GM18519 (cell line): Measurements from ENCODE around the gene ANKFN1.

ENCODE experiments used
- ATAC-seq: cut with Tn5 transposase; IDR thresholded peaks from one replicate; pipeline ENCODE4 v1.9.1; 2021; ENCODE audit warnings: mild to moderate bottlenecking, moderate library complexity; ENCODE audit not compliant: unreplicated experiment, low FRiP score

Gene ANKFN1

DNA sequence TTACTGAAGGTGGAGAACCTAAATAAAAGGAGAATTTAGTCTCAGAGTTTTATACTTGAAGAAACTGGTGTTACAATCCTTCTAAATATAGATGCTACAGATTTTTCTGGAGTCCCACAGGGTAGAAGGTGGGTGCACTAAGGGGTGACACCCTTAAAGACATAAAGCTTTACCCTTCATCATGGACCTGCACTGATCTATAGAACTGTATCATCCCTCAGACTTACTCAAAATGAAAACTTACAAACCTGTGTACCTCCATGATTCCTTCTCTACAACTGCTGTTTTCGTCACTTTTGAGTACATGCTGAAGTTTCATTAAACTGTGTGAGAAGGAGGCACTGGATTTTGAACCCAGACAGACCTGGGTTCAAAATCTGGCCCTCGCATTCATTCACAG, 270.7 kb downstream of the ANKFN1 start:
- no peak for ATAC-seq

DNA sequence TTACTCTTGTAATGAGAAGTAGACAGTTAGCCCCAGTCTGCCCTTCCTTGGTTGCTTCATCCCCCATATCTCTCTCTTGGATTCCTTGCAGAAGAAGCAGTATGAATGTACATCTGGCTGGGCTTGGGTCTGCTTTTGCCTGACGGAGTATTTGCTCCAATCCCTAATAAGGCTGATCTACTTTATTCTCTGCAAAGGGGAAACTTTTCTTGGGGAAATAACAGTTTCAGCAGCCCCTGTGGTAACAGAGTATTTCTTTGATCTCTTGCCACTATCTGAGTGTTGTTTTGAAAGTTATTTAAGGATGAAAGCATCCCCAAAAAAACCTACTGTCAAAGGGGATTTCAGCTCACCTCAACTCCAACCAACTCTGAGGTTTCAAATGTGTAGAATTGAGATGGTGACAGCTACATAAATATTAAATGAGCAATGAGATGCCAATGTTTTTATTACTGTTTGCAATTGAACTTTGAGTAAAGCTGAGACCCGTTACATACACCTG, 271.3 kb downstream of the ANKFN1 start:
- no peak for ATAC-seq

DNA sequence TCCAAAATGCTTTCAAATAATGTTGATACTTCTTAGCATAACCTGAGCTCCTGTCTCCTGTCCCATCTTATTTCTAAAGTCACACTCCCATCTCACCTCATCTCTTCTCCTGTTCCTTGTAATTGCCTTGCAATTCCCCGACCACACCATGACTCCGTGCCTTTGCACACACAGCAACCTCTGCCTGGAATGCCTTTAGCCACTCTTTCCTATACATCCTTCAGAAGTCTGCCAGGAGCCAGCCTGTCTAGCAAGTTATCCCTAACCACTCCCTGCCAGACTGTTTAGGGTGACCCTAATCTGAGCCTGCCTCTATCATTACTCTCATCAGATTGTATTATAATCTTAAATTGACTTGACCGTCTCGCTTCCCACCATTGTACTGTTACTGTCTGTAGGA, 272.2 kb downstream of the ANKFN1 start:
- ATAC-seq: no peak

DNA sequence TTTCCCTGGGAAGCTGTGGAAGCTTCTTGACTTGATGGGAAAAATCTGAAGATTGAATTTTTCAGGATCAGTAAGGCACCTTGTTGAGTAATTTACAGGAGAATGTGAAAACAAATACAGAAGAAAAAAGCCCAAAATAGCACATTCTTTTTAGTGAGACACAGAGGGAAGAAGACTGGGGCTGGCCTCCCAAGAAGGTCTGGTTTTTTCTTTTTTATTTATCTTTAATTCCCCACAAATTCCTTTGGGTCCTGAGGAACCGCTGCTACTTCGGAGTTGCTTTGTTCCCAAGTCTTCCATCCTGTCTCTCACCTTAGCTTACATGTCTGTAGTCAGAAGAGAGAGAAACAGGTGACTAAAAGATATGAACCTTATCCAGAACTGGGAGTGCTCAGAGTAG, 273.6 kb downstream of the ANKFN1 start:
- ATAC-seq: no peak

DNA sequence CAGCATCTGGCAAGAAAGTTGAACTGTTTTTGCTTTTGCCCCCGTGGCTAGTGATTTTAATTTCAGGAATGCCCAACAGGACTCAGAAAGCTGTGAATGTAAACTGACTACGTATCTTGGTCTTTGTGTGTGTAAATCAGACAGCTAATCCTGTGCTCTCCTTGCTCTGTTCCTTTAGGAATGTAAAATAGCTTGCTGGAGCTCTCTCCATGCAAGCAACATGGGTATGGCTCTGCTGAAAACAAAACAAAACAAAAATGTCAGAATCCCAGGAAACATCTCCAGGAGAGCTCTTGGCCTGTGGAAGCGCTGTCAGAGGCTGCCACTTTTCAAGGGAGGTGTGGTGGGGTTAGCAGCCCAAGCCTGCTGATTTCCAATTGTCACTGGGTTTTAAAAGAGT, 278.5 kb downstream of the ANKFN1 start:
- ATAC-seq: no peak

DNA sequence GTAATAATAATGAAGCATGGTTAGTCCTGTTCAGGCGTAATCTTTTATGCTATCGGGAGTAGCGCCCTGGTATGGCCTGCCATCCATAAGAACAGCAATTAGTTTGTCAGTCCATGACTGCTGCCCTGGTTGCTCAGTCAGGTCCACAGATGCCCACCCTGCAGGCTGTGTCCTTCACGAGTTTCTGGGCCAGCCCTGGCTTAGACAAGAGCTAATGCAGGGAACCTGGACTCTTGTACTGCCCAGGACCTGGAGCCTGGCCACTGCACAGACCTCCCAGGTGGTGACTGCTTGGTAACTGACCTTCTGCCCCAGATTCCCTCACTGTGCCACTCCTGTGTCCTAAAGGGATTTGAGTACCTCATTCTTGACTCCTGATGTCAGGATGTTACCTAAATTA, 279.2 kb downstream of the ANKFN1 start:
- no peak for ATAC-seq

DNA sequence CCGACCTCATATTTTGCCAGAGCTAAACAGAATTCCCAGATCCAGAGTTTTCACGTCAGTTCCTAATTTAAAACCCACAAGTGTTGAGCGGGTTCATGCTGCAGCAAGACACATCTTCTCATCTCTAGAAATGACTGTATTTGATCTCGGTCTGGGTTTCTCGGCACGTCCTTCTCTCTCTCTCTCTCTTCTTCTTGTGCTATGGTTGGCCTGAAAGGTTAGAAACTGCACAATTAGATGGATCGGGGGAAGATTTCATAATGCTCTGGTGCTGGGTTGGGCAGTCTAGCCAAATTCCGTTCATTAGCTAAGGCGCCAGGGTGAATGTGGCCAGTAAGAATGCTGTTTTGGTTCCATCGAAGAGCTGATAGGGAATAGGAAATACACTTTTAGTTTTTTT, 281.3 kb downstream of the ANKFN1 start:
- ATAC-seq: no peak

DNA sequence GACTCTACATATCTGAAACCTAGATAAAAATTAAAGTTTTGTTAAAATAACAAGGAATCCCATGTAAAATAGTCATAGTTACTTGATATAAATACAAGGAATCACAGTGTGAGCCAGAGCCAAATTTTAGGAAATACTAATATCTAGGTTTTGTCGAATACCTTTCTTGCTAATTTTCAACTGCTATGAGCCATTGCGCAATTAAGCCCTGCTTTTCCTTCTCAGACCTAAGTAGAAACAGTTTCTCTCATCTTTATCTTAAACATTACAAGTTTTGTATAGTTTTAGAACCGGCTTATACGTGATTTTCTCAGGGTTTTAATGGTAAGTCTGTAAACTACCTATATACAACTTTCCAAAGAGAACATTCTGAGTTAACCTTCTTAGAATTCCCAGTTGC, 282.9 kb downstream of the ANKFN1 start:
- no peak for ATAC-seq

DNA sequence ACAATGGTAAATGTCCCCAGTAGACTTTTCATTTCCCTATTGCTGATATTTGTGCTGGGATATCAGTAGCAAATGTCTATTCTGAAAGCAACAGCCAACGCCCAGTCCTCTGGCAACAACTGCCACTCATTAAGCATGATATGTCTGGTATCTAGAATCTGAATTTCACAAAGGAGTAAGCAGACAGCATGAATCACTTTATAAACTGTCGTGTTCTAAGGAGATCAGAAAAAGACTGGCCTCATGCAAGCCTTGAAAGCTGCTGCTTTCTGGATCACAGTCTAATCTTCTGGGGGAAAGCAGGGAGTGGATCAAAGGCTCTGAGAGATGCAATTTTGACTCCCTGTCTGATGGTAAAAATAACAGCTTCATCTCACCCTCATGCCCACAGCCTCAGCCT, 287.1 kb downstream of the ANKFN1 start:
- ATAC-seq: no peak

DNA sequence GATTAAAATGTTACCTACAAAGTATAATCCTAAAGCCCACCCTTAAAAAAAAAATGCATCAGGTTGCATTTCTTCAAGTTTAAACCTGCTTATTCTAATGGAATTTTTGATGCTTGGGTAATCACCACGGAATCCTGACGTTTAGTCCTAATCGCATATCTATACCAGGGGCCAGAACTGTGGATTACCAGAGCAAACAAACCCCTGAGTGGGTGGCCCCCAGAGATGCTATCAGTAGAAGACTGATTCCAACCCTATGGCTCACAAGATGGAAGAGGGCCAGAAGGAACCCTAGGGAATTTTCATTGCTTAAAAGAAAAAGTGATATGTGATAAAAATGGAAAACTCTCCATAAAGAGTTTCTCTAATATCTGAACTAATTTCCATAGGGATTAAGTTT, 288.0 kb downstream of the ANKFN1 start:
- no peak for ATAC-seq

DNA sequence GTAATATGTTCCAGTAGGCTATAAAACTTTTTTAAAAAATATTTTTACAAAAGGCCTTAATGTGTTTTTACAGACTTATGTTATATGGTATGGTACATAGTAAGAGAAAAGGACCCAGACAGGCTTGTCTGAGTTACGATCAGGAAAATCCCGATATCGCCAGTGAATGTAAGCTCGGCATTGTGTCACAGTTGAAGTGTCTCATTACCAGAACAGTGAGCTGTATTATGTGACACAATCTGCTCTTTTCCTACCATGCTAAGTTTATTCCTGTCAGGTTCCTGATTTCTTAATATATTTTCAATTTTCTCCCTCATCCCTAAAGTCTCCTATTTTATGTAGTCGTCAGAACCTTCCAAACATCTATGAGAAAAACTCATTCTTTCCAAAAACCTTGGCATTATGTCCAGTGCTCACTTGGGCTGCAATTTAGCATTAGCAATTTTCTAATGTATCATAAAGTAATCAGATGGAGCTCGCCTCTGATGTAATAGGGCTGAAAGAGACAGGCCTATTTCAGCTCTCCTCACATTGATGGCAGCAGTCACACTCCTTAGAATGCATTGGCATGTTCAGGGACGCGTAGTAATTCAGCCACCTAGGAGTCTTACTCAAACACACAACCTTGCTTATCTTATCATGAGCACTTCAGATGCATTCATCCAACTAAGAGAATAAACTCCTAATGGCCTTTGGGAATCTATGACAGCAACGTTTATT, 292.6 kb downstream of the ANKFN1 start:
- ATAC-seq: no peak

DNA sequence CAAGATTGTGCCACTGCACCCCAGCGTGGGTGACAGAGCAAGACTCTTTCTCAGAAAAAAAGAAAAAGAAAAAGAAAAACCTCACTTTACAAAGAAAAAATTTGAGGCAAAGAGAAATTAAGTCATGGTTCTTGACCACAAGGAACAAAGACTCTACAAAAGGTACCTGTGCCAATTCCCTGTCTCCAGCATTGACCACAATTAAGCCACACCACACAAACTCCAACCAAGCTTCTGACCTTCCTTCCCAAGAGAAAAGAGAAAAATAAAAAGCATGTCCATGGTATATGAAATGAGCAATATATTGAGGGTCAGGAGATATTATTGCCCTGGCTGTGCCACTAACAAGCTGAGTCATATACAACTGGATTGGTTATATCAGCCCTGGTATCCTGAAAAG, 293.9 kb downstream of the ANKFN1 start:
- no peak for ATAC-seq

DNA sequence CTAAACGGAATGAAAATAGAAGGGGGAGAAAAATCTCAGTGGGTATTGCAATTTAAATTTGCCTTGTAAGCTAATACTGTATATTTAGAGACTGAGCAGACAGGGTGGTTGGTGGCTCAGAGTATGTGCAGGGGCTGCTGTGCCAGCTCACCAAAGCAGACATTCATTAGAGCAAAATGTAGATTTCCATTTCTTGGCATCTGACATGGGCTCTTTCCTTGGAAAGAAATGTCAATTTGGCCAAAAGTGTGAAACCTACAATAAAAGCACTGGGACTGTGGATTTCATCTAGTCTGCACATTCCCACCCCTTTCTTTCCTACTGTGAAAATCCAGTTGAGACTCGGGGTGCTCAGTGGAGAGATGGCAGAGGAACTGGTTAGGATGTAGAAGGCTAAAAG, 295.1 kb downstream of the ANKFN1 start:
- ATAC-seq: no peak

DNA sequence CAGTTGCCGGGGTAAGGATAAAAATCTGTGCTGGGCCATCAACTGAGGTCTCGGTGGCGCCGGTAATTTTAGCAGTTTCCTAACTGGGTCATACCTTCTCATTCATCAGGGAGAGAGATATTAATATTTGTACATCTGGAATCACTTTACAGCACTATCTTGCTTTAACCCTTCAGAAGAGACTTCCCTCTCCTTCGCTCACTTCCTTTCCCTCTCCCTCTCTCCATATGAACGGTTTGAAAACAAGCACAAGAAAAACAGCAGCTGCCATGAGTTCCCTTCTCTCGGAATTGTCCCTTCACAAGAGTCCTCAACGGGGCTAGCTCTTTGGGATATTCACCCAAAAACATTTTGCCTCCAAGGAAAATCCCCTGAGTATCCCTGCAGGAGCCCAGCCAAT, 295.9 kb downstream of the ANKFN1 start:
- ATAC-seq: no peak

DNA sequence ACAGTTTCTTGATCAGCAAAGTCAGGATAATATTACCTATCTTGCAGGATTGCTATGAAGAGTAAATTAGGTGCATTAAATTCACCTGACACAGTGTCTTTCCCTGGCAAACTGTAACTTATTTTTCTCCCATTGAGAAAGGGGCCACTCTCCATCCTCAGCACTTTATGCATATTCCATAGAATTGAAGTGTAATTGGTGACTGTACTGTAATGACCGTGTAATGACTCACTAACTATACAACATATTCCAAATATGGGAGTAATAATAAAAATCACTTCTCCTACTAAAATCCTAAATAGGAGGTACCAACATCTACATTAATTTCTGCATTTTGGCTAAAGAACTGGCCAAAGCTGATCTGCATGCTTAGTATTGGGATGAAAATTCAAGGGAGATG, 298.4 kb downstream of the ANKFN1 start:
- no peak for ATAC-seq

DNA sequence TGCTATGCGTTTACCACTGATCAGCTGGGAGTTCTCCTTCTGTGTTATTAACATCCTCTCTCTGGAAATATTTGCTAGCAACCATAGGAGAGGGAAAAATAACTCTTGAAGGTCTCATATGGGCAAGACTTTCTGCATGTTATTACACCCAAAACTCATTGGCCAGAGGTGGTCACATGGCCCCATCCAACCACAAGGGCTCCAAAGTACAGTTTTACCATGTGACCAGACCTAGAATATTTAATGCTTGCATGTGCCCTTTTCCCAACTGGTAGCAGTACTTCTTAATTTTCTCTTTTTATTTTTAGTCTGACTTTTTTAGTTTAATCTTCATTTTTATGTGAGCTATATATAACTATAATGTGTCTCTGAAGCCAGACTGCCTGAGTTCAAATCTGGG, 299.2 kb downstream of the ANKFN1 start:
- ATAC-seq: no peak

DNA sequence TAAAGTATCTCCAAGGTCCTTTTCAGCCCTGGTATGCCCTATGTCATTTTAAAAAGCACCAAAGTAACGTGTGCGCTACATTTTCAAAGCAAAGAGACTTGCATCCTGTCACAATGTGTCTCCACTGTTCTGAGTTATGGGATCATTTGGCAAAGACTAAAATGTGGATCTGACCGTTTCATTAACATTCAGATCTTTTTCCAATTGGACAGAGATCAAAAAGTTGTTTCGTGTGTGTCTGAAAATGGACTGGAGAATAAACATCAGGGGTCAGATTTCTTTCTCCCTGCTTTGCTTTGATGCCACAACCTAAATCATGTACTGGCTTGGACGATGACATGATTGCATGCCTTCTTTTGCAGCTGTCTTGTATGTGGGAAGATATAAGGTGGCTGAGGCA, 304.2 kb downstream of the ANKFN1 start:
- no peak for ATAC-seq

DNA sequence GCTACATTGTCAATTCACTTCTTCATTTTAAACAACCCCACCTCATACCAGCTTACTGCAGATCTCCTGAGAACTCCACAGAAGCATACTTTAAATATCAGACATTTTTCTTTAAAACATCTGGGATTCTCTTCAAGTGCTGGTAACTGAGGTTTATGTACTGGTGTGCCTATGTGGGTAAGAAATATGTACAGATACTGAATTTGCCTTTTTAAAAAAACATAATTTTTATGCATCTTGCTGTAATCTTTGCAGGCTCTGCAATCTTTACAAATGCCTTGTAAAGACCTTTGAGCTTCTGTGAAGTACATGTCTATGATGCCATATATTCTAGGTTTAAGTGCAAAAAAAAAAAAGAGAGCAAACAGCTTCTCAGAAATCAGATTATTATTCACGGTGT, 312.6 kb downstream of the ANKFN1 start:
- no peak for ATAC-seq

DNA sequence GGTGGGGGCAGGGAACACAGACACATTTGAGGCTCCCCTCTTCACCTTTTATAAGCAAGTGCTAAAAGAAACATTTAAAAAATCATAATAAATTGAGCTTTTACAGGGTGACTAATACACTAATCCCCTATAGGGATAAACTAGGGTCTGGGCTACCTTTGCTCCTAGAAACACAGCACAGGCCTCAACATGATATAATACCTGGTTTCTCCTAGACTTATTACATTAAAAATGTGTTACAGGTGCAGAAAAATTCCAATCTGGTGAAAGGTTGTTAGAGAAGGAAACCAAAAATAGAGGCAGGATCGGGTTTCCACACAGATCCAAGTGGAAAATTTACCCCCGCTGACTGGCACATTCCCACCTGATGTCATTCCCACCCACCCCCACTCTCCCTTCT, 315.6 kb downstream of the ANKFN1 start:
- no peak for ATAC-seq

DNA sequence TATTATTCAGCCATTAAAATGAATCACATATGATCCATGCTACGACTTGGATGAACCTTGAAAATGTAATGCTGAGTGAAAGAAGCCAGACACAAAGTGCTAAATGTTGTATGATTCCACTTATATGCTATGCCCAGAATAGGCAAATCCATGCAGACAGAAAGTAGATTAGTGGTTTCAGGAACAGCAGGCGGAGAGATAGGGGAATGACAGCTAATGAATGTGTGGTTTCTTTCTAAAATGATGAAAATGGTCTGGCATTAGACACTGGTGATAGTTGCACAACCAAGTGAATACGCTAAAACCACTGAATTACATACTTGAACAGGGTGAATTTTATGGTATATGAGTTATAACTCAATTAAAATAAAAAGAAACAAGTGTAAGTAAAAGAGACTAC, 318.4 kb downstream of the ANKFN1 start:
- ATAC-seq: no peak

DNA sequence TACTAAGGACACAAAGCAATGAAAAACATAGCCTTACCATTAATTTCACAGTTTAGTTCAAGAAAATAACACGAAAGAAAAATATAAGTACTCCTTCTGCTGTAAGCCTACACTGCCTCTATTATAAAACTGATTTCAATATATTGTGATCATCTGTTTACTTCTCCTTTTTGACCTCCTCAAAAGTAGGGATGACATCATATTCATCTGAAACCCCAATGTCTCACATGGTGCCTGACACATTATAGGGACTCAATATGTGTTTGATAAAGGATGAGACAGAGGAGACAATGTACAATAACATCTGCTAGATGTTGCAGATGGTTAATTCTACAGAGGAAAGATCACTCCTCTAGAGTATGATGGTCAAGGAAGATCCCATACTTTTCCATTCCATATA, 321.8 kb downstream of the ANKFN1 start:
- ATAC-seq: no peak

DNA sequence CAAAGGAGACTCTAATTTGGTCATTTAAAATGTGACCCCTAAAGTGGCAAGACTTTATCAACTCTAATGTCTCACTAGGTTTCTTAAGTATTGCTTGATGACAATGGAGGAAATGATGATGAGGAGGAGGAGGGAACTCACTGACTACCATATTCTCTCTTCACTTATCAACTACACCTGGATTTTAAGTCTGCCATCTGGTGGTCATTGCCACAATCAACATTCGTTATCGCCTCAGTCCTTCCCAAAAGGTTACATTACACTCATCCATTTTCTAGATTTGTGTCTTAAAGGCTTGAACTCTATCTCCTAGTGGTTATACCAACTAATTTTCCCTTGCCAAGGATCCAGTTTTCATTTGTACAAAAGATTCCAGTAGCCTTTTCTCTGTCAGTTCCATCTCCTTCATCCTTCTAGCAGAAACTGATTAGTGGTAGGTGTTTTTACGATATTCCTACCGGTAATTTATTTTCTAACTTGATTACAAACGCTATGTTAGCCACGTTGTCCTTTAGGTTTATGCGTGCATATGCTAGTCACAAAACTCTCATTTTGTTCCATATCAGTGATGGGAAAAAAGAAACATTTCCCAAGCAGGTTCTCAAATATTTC, 325.7 kb downstream of the ANKFN1 start:
- ATAC-seq: no peak
